Lower lobe of right lung (tissue), 2 donors: ENCODE measurements around the gene NDUFAF8. TPM values are rescaled to one million over a fixed set of nuclear protein-coding genes. Genes with fewer than 3 reads are reported as not detected.
A peak's percentile ranks its signal among the peaks of the same experiment; 100 is the strongest.

Source experiments
- ATAC-seq, 2 donors: fragments of 200-7000 bp; cut with Tn5 transposase; one replicate each; pipeline ENCODE4 v1.9.1; 2020 to 2022; ENCODE audit warnings: mild to moderate bottlenecking in 2 of 2, moderate library complexity in 2 of 2
- DNase-seq: peaks from one replicate; pipeline ENCODE4 v3.0.0-alpha.2; 2020
- H3K27ac ChIP-seq: fragments of 200-600 bp; one replicate; pipeline ENCODE4 v1.8.0; 2022
- H3K27me3 ChIP-seq: fragments of 200-600 bp; one replicate; pipeline ENCODE4 v1.8.0; 2022; ENCODE audit warnings: low read depth
- H3K36me3 ChIP-seq: fragments of 200-600 bp; one replicate; pipeline ENCODE4 v1.8.0; 2022; ENCODE audit warnings: mild to moderate bottlenecking
- H3K4me1 ChIP-seq: fragments of 200-600 bp; one replicate; pipeline ENCODE4 v1.8.0; 2022
- H3K4me3 ChIP-seq: fragments of 200-600 bp; one replicate; pipeline ENCODE4 v1.8.0; 2022; ENCODE audit warnings: mild to moderate bottlenecking
- H3K9me3 ChIP-seq: fragments of 200-600 bp; one replicate; pipeline ENCODE4 v1.8.0; 2022
- intact Hi-C: fragments of 100-400 bp; cut with DNase I; formaldehyde crosslinking; loops from one replicate; pipeline ENCODE4 v1.11.0; 2022
- total RNA-seq: library from RNA; stranded (reverse); fragmentation: NEBNext Ultra II Directional; extraction: Animal tissue kit (Norgen Biotek cat#: 25700); gene quantifications from one replicate; pipeline ENCODE4 v1.2.1, GENCODE V29; 2021
- TF ChIP-seq, protein P1 (sequence below): fragments of 200-600 bp; IDR thresholded peaks from one replicate; pipeline ENCODE4 v1.8.0; 2022; ENCODE audit warnings: antibody characterized with exemption, mild to moderate bottlenecking
- donor health status: DM: no; HTN: yes; CAD: no; lungs with severe emphysema.

Gene NDUFAF8
- total RNA-seq, 1 donor from 2014 or later = 24.3 TPM

DNA sequence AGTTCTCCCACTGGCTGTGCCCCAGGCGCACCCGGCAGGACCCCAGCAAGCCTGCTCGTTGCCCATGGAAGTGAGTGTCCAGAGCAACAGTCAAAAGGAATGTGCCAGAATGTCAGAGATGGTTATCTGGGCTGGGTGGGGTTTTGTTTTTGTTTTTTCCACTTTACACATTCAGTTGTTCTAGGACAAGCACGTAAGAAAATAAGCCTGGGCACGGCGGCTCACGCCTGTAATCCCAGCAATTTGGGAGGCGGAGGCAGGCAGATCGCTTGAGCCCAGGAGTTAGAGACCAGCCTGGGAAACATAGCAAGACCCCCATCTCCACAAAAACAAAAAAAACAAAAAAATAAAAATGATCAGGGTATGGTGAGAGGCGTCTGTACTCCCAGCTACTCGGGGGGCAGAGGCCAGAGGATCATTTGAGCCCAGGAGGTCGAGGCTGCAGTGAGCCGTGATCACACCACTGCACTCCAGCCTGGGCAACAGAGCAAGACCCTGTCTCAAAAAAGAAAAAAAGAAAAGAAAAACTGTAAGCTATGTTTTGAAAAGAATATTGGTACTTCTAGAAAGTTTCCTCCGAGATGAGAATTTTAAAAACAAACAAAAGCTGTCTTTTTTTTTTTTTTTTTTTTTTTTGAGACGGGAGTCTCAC is 8.3 kb downstream of the NDUFAF8 start:
- Histone ChIP-seq H3K9me3 (no peaks in the 10 kb centered on the region), H3K36me3 (peaks cover 46% of the 10 kb centered on the region), H3K4me1 (no peaks in the 10 kb centered on the region), H3K27me3 (no peaks in the 10 kb centered on the region), H3K4me3 (no peak overlapping the region), H3K27ac (no peak overlapping the region)
- TF ChIP-seq, protein P1, sequence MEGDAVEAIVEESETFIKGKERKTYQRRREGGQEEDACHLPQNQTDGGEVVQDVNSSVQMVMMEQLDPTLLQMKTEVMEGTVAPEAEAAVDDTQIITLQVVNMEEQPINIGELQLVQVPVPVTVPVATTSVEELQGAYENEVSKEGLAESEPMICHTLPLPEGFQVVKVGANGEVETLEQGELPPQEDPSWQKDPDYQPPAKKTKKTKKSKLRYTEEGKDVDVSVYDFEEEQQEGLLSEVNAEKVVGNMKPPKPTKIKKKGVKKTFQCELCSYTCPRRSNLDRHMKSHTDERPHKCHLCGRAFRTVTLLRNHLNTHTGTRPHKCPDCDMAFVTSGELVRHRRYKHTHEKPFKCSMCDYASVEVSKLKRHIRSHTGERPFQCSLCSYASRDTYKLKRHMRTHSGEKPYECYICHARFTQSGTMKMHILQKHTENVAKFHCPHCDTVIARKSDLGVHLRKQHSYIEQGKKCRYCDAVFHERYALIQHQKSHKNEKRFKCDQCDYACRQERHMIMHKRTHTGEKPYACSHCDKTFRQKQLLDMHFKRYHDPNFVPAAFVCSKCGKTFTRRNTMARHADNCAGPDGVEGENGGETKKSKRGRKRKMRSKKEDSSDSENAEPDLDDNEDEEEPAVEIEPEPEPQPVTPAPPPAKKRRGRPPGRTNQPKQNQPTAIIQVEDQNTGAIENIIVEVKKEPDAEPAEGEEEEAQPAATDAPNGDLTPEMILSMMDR = no peak
- intact Hi-C loops = no loop called here
- no peak for ATAC-seq
- DNase-seq = no peak

- TF ChIP-seq, protein P1 = no peak
- Histone ChIP-seq H3K36me3 (peaks cover 52% of the 10 kb centered on the region), H3K9me3 (no peaks in the 10 kb centered on the region), H3K4me3 (no peak overlapping the region), H3K4me1 (no peaks in the 10 kb centered on the region), H3K27ac (no peak overlapping the region), H3K27me3 (no peaks in the 10 kb centered on the region)
- ATAC-seq (no peak), DNase-seq (peak; percentile 32)
- intact Hi-C loops = no loop called here
These were observed 9.5 kb downstream of the NDUFAF8 start for GRCh38 chr17:81248649-81249048.

DNA sequence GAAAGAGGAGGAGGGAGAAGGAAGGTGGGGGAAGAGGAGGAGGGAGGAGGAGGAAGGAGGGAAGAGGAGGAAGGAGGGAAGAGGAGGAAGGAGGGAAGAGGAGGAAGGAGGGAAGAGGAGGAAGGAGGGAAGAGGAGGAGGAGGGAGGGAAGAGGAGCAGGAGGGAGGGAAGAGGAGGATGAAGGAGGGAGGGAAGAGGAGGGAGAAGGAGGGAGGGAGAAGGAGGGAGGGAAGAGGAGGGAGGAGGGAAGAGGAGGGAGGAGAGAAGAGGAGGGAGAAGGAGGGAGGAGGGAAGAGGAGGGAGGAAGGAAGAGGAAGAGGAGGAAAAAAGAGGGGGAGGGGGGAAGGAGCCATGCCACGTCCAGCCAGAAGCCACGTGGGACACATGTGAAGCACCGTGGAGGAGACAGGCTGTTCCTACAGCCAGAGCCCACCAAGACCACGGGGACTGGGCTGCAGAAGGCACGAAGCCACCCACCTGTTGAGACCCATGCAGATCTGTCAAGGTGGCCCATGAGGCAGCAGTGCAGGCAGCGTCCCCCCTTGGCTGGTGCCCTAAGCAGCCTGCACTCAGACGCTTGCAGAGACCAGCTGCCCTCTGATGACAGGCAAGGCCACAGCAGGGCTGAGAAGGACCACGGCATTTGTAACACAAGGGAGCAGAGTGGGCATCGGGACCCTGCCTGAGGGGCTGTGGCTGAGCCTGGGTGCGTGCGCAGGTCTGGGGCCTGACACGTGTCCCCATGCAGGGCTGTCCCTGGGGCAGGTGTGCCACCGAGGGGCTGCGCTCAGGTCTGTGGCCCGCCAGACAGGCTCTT is 10.3 kb downstream of the NDUFAF8 start:
- Histone ChIP-seq H3K9me3 (no peaks in the 10 kb centered on the region), H3K27ac (no peak overlapping the region), H3K36me3 (peaks cover 52% of the 10 kb centered on the region), H3K4me3 (no peak overlapping the region), H3K27me3 (no peaks in the 10 kb centered on the region), H3K4me1 (peaks cover 3% of the 10 kb centered on the region)
- TF ChIP-seq, protein P1 = no peak
- intact Hi-C loops = no loop called here
- peak; percentile 40 for DNase-seq
- no peak for ATAC-seq

- Histone ChIP-seq H3K4me1 (peaks cover 14% of the 10 kb centered on the region), H3K27me3 (no peaks in the 10 kb centered on the region), H3K4me3 (no peak overlapping the region), H3K9me3 (no peaks in the 10 kb centered on the region), H3K36me3 (peaks cover 52% of the 10 kb centered on the region), H3K27ac (no peak overlapping the region)
- DNase-seq = peak; percentile 38
- intact Hi-C loops = no loop called here
- no peak for ATAC-seq
- TF ChIP-seq, protein P1 = no peak
These were observed 11.4 kb downstream of the NDUFAF8 start for GRCh38 chr17:81250286-81251093.

DNA sequence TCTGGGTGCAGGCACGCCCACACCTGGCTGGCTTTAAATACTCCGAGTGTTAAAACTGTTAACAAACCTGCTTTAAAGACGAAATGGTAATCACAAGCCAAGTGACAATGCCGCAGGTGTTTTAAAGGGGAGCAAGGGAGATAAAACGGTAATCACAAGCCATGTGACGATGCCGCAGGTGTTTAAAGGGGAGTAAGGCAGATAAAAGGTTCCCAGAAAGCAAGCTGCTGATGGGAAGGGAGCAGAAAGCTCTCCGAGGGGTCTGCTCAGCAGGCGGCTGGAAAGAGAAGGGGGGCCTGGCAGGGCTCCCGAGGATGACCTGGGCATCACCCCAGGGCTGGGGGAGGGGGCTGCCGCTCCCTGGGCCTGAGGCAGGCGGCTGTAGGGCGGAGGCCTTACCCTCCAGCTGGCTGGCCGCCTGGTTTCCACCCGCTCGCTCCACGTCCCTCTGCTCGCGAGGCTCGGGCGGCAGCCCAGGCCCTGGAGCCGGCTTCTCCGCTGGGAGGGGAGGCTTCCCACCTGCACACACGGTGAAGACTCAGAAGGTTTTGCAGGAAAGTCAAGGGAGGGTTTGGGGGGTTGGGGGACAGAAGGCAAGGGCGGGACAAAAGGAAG is 12.1 kb downstream of the NDUFAF8 start:
- H3K9me3 ChIP-seq = no peaks in the 10 kb centered on the region
- intact Hi-C loops = no loop called here
- peaks cover 46% of the 10 kb centered on the region for H3K36me3 ChIP-seq
- no peak overlapping the region for H3K27ac ChIP-seq
- peaks cover 21% of the 10 kb centered on the region for H3K4me1 ChIP-seq
- H3K4me3 ChIP-seq = no peak overlapping the region
- TF ChIP-seq, protein P1 = no peak
- H3K27me3 ChIP-seq = no peaks in the 10 kb centered on the region
- DNase-seq (no peak), ATAC-seq (no peak)
